Limb (tissue), 2 donors: ENCODE results near the gene OLFM4.
"Not testable (repeated sequence)": the region's sequence is repeated elsewhere in the genome, so short reads cannot be mapped to it uniquely, and the experiment has no call there.

Experiments
- DNase-seq, 2 donors: peaks; one replicate each; pipeline ENCODE4 v3.0.0-alpha.2; 2016; ENCODE audit errors: extremely low spot score in 2 of 2

OLFM4 gene

GRCh38 chr13:53028637-53029203 is at the start of gene OLFM4:
Gene OLFM4 (plus strand): TSS chr13:53028813. CDS start chr13:53028837, 24 bp downstream.
- DNase-seq, result no peak

GRCh38 chr13:52978989-52979388 is 49.6 kb upstream of the OLFM4 start:
- no peak for DNase-seq

- no peak for DNase-seq
Observed at GRCh38 chr13:52980695-52981094, 47.9 kb upstream of the OLFM4 start.

GRCh38 chr13:52983836-52984235 is 44.8 kb upstream of the OLFM4 start:
- no peak for DNase-seq

GRCh38 chr13:52984881-52985363 is 43.7 kb upstream of the OLFM4 start:
- DNase-seq, result no peak

GRCh38 chr13:52991344-52992020 is 37.1 kb upstream of the OLFM4 start:
- no peak for DNase-seq

- DNase-seq, result no peak
Observed at GRCh38 chr13:52992110-52992509, 36.5 kb upstream of the OLFM4 start.

GRCh38 chr13:52994051-52994450 is 34.6 kb upstream of the OLFM4 start:
- no peak for DNase-seq

- peak in 1 of 2 donors; percentile 40 for DNase-seq
Observed at GRCh38 chr13:52994865-52995264, 33.7 kb upstream of the OLFM4 start.

GRCh38 chr13:52995946-52996345 is 32.7 kb upstream of the OLFM4 start:
- DNase-seq, result no peak

GRCh38 chr13:52997951-52998876 is 30.4 kb upstream of the OLFM4 start:
- DNase-seq, result no peak

- DNase-seq, result no peak
Observed at GRCh38 chr13:52999093-52999696, 29.4 kb upstream of the OLFM4 start.

- DNase-seq, result no peak
Observed at GRCh38 chr13:53001444-53002225, 27.0 kb upstream of the OLFM4 start.

- DNase-seq, result no peak
Observed at GRCh38 chr13:53004573-53004972, 24.0 kb upstream of the OLFM4 start.

- DNase-seq, result peak in 1 of 2 donors; percentile 26
Observed at GRCh38 chr13:53005626-53006025, 23.0 kb upstream of the OLFM4 start.

- no peak for DNase-seq
Observed at GRCh38 chr13:53007872-53008271, 20.7 kb upstream of the OLFM4 start.

- no peak for DNase-seq
Observed at GRCh38 chr13:53010374-53011105, 18.1 kb upstream of the OLFM4 start.

GRCh38 chr13:53012707-53013106 is 15.9 kb upstream of the OLFM4 start:
- no peak for DNase-seq

GRCh38 chr13:53013113-53013512 is 15.5 kb upstream of the OLFM4 start:
- no peak for DNase-seq

- not testable (repeated sequence) for DNase-seq
Observed at GRCh38 chr13:53014018-53014417, 14.6 kb upstream of the OLFM4 start.
